Ramos (cell line): Measurements from ENCODE around the gene DENND1A.

ENCODE experiments used
- in situ Hi-C: fragments of 300-500 bp; cut with MboI; formaldehyde crosslinking; loops from one replicate; pipeline ENCODE4 v1.14.3; 2022; ENCODE audit warnings: low sequenced_read_pairs; ENCODE audit not compliant: unreplicated experiment

Gene DENND1A

DNA sequence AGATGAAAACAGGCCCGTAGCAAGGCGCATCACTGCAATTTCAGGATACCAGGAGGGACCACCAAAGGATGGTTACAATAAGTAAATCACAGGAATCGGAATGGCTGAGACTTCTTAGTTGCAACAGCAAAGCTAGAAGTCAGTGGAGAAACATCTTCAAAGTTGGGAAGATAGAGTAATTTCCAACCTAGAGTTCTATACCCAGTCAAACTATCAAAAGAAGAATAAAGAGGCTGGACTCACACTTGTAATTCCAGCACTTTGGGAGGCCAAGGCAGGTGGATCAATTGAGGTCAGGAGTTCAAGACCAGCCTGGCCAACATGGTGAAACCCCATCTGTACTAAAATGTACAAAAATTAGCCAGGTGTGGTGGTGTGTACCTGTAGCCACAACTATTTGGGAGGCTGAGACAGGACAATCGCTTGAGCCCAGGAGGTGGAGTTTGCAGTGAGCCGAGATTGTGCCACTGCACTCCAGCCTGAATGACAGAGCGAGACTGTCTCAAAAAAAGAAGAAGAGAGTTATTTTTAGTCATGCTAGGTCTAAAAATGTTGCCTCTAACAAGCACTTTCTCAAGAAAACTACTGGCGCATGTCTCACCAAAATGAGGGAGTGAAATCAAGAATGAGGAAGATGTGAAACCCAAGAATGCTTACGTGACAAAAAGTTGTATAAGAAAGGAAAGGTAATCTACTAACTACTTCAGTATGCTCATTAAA lies 267.7 kb downstream of the DENND1A start:
- in situ Hi-C loops, result no loop called here

- in situ Hi-C loops, result no loop called here
Observed at GRCh38 chr9:123660691-123661466, 269.0 kb downstream of the DENND1A start.

GRCh38 chr9:123659358-123659757 lies 270.6 kb downstream of the DENND1A start:
- in situ Hi-C loops, result no loop called here

- in situ Hi-C loops, result no loop called here
Observed at GRCh38 chr9:123658792-123659191, 271.1 kb downstream of the DENND1A start.

- in situ Hi-C loops, result no loop called here
Observed at GRCh38 chr9:123657941-123658340, 272.0 kb downstream of the DENND1A start.

- in situ Hi-C loops, result no loop called here
Observed at GRCh38 chr9:123657099-123657498, 272.8 kb downstream of the DENND1A start.

DNA sequence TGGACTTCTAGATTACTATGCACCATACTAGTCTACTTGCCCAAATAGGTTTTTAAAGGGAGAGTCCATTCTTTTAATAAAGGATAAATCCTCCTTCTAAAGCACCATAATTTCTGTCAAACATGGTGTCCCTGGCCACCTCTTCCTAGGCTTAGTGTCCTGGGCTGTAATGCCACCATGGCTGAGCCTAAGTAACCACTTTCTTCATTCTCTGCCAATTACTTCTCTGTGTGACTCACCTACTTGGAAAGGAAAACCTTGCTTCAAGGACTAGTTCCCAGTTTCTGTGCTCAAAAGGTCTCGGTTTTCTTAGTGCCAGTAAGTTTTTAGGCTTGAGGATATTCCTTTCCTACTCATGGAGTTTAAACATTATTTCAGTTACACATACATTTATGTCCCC lies 273.4 kb downstream of the DENND1A start:
- in situ Hi-C loops, result no loop called here

DNA sequence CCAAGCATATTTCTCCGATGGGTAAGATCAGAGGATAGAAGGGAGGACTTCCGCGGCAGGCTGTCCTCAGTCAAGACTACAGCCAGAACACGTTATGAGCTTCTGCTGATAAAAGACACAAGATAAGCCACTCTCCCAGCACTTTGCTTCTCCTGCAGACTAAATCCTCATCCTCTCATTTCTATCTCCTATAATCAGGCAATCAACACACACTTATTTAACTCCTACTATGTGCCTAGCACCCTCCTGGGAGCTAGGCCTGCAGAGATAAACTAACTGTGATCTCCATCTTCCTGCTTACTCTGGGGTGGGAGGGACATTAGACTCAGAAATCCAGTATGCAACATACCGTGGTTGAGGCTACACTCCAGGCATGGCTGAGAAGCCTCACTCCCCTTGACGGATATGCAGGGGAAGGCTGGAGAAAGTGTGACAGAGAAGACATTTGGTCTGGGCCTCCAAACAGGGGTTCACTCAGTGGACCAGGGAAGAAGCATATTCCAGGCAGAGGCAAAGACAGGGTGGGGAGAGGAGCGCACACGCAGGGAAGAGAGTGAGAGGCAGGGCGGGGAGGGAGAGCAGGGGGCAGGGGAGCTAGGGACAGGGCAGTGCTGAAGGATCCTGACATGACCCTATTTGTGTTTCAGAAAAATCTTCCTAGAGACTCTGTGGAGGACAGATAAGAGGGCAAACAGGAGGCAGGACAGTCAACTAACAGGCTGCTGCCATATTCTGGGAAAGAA lies 274.1 kb downstream of the DENND1A start:
- in situ Hi-C loops, result no loop called here

GRCh38 chr9:123654994-123655637 lies 274.8 kb downstream of the DENND1A start:
- in situ Hi-C loops, result no loop called here

GRCh38 chr9:123654218-123654993 lies 275.5 kb downstream of the DENND1A start:
- in situ Hi-C loops, result no loop called here

GRCh38 chr9:123652416-123652815 lies 277.5 kb downstream of the DENND1A start:
- in situ Hi-C loops, result no loop called here

DNA sequence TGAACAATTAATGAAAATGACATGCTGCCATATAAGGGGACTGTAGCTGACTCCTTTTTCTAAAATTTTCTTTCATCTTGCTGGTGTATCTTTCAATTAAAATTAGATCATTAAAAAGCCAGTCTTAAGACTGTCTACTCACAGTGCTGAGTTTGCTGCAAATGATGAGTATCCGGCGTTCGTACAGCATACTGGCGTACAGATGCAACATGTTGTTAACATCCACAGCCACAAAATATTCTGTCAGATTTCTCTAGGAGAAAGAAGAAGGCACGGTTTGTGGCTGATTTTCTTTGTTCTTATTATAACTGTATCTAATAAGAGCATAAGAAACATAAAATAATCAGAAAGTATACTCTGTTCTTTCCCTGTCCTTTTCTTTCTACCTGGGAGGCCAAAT lies 278.1 kb downstream of the DENND1A start:
- in situ Hi-C loops, result no loop called here

- in situ Hi-C loops, result no loop called here
Observed at GRCh38 chr9:123651273-123651672, 278.7 kb downstream of the DENND1A start.

GRCh38 chr9:123649909-123650308 lies 280.0 kb downstream of the DENND1A start:
- in situ Hi-C loops, result no loop called here

GRCh38 chr9:123647145-123647544 lies 282.8 kb downstream of the DENND1A start:
- in situ Hi-C loops, result no loop called here

DNA sequence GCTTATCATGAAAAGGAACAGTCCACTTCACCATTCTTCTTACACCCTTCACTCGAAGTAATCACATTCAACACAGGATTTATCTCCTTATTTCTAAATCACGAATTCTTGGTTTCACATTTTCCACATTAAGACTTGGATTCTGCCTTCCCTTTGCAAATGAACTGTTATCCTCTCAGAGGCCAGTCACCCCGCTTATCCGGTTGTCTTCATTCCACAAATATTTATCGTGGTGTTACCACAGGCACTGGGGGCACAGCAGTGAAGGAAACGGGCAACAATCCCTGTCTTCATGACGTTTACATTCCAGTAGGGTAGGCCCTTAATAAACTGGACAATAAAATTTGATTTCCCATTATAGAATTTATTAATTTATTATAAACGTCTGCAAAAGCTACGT lies 284.2 kb downstream of the DENND1A start:
- in situ Hi-C loops, result no loop called here

DNA sequence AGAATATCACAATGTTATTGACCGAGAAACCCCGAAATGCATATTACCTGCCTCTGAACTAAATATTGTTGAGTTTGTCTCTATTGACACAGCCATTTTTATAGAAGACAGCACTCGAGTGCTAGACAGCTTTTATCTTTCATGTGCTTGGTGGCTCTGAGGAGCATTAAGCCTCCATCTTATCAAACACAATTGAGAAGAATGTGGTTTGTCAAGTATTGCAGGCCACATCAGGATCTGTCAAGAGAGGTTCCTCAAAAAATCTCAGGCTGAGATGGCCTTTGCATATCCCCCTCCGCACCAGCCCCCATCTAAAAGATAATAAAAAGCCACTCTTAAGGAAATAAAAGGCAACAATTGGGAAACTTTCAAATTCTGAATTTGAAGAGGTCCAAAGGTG lies 284.8 kb downstream of the DENND1A start:
- in situ Hi-C loops, result no loop called here

DNA sequence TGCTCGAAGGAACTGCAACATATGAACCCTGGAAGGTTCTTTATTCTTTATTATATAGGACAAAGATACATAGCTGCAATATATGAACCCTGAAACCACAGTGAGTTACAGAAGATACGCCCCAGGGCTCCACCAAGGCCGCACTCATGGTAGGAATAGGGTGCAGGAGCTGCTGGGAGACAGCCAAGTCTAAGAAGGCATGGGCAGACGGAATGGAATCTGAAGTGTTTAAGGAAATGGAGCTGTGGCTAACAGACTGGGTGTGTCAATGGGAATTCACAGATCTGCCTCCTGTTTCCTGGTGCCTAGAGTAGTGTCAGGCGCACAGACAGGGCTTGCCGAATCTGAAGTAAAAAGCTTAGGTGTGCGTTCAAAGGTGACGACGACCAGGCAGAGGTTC lies 286.4 kb downstream of the DENND1A start:
- in situ Hi-C loops, result no loop called here

- in situ Hi-C loops, result no loop called here
Observed at GRCh38 chr9:123642291-123643278, 287.3 kb downstream of the DENND1A start.
